ENCODE results near the gene NRXN3.

NRXN3 gene

DNA sequence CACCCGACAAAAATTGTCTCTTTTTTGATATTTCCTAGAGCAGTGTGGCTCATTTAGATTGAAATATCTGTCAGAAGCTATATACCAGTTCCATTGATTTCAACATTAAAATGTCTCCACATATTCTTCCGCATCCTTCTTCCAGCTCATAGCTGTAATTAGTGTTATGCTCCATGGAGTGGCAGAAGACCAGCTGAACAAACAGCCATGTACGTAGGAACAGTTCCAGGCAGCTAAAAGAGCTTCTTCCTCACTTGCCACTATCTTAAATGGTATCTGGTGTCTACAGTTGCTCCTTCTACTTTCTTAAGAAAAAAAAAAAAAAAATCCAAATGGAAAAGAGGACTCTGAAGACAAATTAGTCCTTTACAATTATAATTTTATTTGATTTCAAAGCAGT lies 1193.1 kb downstream of the NRXN3 start:
- no peak for DNase-seq (ENCODE audit: low spot score)

DNA sequence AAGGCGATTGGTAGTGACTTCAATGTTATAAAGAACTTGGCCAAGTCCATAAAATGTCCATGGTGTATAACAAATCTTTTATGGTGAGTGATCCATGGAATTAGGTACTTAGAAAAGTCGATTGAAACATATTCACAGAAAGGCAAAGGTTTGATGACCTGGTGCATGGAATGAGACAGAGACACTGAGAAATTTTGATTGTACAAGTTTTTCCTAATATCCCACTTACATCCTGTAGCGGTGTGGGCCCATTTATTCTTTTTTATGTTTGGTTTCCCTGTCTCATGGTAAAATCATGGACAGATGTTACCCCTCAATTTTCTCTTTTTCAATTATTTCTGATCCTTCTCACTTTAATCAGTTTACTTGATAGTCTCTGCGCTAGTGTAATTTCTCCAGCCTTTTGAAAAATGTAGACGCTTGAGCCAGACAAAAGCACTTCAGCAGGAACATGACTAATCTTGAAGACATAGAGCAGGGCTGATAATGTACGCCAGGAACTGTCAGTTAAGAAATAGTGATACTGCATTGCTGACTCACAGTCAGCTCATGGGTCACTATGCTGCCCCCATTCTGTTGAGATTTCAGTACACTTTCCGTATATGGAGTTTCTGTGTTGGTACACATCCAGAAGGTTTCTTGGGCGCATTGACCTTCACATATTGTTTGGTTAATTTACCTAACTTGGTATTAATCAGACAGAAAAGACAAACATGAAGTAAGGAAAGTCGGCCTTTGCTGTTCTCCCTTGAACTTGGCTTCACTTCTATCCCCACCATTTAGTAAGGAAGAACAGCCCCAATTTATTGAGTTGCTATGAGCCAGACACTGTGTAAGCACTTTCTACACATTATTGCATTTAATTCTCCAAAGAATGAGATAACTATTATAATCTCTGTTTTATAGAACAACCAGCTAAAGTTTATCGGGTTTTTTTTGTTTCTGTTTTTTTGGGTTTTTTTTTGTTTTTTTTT lies 1199.5 kb downstream of the NRXN3 start:
- DNase-seq (ENCODE audit: low spot score): no peak

DNA sequence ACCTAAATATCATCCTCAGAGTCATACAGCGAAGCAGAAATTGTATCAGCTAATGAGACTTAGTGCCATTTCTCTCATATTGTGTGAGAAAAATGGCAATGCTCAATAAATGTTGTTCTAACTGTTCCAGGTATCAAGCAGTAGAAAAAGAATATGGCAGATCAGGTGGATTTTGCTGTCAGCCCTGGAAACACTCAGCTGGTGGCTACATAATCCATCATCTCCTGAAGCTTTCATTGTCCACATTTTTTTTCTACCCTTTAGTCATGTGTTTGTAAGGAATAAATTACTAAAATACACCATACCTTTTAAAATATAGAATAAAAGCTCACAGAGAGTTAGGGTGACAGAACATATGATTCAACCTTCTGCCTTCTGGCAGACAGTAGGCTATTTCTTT lies 1200.8 kb downstream of the NRXN3 start:
- DNase-seq (ENCODE audit: low spot score): no peak

DNA sequence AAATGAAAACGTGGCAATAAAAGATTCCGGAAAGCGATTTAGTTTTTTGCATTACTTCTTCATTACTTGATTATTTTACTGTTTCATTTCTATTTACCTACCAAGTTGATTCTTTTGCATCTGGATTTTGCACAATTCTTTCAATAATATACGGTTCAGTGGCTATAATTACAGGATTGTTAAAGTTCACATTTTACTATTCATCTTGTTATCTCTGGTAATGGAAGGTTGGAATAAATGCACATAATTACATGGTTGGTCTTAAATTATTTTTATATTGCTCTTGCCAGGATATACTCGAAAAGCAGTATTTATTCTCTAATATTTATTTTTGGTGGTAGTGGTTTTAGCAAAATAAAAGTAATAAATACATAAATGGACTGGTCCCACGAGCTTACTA lies 1203.3 kb downstream of the NRXN3 start:
- DNase-seq (ENCODE audit: low spot score): no peak

DNA sequence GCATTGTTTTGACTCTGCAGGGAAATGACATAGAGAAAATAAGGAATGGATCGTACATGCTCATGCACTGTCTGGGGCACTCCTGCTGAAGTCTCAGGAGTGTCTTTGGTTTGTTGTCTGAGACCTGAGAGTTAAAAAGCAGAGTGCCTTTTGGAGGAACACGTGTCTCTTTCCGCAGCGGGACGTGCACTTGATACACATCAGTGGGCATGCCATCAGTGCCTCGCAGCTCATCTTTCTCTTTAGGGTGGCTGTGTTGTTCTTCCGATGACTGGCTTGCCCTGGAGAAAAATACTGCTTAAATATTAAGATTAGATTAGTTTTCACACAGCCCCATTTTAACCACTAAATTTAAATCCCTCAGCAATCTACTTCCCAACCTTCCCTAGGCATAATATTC lies 1205.2 kb downstream of the NRXN3 start:
- no peak for DNase-seq (ENCODE audit: low spot score)

DNA sequence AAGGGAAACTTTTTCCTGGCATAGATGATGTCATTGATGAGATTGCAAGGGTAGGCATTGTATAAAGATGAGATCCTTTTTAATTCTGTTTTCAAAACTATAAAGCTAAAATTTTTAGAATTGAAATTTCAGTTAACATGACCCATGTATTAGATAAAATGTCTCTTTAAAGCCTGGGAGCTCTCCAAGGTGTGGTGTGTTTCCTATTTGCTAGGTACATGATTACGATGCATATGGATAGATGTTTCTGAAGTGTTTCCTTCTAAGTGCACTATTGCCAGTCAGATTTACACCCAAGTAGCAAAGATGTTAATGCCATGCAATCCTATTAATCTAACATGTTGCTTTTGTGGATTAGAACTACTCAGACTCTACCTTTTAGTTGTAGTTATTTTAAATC lies 1206.4 kb downstream of the NRXN3 start:
- no peak for DNase-seq (ENCODE audit: low spot score)

DNA sequence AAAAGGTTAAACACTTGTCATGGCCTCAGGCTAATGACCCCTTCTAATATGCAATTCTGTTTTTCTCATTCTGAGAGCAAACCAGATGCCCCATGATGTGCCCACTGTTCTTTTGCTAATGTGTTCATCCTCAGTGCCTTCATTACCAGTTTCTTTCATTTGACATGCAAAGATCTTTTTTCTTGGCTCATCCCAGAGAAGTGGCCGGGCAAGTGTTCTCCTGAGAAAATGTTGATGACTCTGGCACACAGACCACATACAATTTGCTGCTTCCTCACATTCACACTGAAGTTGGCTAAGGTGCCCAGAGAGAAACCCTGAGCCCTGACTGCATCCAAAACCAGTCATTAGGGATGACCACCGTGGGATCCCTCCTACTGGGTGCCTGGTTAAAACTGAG lies 1207.8 kb downstream of the NRXN3 start:
- no peak for DNase-seq (ENCODE audit: low spot score)

DNA sequence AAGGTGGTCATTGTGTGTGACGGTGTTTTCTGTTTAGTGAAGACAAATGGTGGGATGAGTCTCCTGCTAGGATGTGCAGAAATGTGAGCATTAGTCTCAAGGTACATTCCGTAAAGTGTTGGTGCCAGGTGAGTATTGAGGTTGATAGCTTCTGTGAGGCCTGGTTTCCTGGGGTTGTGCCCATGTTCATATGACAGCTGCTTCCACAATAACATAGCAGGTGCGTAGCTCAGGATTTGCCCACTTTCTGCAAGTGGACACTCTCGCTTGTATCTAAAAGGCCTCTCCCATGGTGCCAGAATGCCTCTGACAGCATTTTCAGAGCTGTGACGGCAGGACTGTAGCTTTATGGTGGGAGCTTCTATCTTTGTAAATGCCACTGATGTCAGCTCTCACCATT lies 1209.1 kb downstream of the NRXN3 start:
- no peak for DNase-seq (ENCODE audit: low spot score)

DNA sequence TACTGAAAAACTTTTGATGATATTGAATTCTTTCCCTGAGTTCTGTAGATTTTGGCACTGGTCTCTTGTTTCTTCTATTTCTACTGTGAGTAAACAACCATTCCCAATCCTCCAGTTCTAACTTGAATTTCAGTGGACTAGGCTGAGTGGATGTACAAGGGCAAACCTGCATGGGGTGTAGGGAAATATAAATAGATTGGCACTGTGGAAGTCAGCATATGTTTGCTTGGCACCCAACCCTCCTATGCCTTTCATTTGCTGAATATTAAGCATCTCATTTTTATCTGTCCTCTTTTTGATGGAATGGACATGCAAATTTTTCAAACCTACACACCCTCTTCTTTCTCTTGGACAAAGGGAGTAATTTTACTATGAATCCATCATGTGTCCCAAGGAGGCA lies 1212.9 kb downstream of the NRXN3 start:
- no peak for DNase-seq (ENCODE audit: low spot score)

DNA sequence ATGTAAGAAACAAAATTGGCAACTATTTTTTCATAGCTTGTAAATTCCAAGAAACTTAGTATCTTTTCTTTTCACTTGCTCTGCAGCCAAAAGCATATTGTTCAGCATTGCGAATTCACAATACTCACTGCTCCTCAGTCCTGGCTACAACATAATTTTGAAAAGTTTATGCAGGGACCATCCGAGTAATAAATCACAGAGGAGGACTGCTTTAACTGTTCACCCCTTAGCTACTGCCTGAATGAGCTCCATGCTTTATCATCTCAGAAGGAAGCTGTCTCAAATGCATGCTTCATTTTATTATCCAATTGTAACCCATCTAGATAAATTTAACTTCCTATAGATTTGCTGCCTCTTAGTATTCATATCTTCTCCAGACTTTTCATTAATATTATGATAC lies 1213.3 kb downstream of the NRXN3 start:
- no peak for DNase-seq (ENCODE audit: low spot score)

DNA sequence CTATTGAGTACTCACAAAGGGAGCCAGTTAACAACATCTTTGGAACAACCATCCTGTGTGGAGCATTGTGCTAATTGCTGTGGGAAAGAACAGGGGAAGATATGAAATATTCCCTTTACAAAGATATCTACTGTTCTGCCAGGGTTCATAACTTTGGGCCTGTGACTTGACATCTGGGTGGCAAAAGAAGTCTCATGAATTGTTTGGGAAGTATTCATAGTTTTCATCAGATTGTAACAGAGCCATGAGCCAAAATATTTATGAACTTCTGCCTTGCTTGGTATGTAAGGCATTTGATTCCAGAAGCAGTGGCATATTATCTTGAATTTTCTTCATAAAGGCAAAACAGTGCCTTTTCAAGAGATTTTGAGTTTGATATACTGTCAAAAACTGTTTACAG lies 1224.9 kb downstream of the NRXN3 start:
- DNase-seq (ENCODE audit: low spot score): no peak

DNA sequence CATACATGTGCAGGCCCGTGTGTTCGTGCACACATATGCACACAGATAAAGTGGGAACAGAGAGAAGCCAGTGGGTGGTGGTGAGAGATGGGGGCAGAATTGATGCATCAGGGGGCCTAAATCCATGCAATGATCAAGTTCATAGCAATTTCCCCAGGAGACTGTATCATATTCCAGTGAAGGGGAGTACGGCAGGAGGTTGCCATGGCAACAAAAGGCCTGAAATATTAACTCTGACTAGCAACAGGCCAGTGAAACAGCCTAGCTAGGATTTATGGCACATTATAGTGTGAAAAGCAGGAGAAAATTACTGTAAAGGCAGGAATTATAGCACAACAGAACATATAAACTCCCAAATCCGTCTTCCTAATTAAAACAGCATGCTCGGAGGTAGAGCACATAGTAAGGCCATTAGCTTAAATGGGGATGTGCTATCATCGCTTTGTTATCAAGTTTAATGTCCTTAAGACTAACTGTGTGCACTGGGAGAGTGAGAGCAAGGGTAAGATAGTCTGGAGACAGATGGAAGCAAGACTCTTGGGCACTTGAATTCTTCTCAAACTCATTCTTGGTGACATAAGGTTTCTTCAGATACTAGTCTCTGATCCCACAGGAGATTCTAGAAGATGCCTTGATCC lies 1234.8 kb downstream of the NRXN3 start:
- DNase-seq (ENCODE audit: low spot score): no peak

DNA sequence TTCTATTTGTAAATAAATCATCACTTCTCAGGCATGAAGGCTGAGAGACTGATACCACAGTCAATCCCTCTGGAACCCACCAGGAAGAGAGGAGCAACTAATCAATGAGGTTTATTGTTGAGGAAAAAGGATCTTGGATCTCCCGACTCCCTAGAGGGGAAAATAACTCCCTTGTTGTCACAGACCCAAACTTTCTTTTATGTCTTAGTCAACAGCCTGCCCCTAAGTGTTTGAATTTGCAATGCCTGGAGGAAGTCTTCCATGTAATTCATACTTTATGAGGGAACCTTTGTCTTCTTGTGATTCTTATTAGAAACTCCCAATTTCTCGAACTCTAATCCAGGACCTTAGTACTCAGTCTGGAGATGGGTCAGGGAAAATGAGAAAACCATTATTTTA lies 1235.3 kb downstream of the NRXN3 start:
- no peak for DNase-seq (ENCODE audit: low spot score)

DNA sequence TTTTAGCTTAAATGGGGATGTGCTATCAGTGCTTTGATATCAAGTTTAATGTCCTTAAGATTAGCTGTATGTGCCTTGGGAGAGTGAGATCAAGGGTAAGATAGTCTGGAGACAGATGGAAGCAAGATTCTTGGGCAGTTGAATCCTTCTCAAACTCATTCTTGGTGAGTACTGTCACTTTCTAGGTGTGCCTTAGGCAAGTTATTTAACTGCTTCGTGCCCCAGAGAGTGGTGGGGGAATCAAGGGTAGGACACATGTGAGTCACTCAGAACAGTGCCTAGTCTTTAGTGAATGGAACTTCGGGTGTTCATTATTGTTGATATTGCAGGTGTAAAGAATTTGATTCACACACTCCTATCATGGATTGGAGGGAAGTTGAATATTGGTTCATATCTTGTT lies 1237.4 kb downstream of the NRXN3 start:
- DNase-seq (ENCODE audit: low spot score): no peak

DNA sequence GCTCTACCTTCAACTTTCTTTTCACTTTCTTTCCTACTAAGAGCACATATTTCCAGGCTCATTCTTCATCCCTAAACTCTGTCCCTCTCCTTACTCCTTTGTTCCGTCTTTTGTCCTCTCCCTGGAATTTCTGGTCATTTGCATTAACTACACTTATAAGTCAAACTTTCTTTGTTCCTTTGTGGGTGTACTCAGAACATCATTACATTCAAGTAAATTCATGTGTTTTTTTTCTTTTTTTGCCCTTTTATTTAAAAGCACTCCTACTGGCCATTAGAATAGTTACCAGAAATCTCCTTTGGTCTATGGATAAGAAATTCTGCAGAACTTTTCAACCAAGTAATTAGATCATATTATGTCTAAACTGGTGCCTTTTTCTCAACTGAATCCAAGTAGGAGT lies 1238.5 kb downstream of the NRXN3 start:
- no peak for DNase-seq (ENCODE audit: low spot score)

DNA sequence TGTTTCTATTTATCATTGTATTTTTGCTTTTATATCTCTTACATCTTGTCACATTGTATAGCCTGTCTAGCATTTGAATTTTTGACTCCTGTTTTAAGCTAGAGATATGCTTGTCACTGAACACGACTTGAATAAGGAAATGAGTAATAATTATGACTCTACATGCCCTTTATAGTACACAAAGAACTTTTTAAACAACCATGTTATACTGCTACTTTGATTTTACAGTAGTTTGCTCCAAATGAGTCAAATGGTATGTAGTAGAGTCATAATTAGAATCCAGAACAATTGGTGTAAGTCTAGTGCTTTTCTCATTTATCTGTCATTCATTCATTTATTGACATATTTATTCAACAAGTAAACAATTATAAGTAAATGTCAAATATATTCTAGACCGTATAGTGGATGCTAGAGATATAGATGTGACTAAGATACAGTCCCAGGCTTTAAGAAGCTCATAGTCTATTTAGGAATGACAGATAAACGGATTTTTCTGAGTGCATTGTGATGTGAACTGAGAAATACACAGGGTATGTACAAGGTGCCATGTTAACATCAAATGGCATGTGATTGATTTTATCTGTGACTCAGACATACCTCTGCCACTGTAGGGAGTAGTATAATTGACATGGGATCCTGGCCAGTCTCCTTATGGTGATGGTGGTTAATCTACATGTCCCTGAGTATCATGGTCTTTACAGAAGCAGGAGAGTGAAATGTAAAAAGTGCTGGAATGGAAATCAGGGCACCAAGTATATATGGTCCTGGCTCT lies 1241.4 kb downstream of the NRXN3 start:
- DNase-seq (ENCODE audit: low spot score): no peak

DNA sequence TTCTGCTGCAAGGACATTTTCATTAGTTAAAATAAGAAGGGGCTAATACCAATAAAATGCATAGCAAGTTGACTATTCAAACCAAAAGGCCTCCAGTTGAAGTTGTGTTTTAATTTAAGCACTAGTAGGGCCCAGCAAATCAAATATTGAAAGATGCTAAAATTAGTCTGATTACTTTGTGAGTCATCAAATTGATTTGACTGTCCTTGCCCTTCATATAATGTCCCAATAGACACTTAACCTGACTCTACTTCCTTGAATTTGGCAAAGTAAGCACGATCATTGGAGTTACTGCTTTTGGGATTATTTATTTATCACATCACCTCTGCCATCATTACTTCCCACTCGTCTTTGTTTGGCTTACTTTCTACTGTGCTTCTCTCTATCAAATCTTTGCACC lies 1242.6 kb downstream of the NRXN3 start:
- no peak for DNase-seq (ENCODE audit: low spot score)

DNA sequence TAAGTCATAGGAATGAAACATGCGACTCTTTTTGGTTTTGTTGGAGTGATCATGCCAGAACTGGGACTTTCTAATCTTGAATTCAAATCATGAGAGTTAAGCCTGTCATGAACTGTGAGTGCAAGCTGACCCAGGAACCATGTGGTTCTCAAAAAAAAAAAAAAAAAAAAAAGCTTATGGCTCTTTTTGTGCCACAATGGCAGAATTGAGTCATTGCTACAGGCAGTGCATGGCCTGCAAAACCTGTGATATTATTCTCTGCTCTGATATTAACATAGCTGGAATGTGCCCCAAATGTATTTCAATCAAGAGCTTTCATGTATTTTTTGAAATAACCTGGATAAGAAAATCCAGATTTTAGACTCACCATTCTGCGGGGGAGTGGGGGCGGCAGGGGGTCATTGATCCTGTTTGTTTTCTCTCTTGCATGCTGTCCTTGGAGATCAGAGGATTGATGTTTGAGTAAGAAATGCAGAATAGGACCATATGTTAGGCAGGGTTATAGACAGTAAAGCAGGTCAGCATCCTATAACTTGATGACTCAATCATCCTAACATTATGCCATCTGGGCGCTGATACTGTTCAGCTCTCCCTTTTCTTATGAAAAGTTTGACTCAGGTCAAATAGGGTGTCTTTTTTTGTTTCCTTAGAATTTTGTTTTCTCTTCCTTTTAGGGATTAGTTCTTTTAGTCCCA lies 1243.7 kb downstream of the NRXN3 start:
- DNase-seq (ENCODE audit: low spot score): no peak

DNA sequence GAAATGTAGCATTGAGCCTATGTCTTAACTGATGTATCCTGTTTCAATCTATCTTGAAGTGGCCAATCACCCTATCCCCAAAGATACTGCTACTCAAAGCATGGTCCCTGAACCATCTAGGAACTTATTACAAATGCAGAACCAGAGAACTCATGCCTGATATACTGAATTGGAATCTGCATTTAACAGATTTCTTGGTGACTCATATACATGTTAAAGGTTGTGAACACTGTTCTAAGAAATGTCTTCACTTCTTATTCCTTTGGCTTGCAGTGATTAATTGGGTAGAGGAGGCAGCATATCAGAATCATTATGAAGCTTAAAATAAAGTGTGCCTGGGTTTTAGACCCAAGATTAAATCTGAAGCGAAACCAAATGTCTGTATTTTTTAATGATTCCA lies 1245.6 kb downstream of the NRXN3 start:
- no peak for DNase-seq (ENCODE audit: low spot score)

DNA sequence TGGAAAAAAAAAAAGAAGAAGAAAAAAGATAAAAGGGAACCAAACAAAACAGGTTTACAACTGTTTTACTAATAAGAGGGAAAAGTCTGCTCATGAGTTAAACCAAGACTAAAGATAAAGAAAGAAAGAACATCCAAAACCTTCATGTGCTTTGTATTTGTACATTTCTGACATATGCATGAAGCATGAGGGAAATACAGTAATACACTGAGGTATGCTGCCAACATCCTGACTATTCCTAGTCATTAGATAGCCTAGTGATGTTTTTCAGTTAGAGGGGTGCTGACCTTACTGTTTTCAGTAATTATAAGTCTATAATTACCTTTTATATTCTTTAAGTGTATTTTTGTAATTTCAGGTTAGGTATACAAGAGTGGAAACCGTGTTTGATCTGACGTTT lies 1247.8 kb downstream of the NRXN3 start:
- no peak for DNase-seq (ENCODE audit: low spot score)

DNA sequence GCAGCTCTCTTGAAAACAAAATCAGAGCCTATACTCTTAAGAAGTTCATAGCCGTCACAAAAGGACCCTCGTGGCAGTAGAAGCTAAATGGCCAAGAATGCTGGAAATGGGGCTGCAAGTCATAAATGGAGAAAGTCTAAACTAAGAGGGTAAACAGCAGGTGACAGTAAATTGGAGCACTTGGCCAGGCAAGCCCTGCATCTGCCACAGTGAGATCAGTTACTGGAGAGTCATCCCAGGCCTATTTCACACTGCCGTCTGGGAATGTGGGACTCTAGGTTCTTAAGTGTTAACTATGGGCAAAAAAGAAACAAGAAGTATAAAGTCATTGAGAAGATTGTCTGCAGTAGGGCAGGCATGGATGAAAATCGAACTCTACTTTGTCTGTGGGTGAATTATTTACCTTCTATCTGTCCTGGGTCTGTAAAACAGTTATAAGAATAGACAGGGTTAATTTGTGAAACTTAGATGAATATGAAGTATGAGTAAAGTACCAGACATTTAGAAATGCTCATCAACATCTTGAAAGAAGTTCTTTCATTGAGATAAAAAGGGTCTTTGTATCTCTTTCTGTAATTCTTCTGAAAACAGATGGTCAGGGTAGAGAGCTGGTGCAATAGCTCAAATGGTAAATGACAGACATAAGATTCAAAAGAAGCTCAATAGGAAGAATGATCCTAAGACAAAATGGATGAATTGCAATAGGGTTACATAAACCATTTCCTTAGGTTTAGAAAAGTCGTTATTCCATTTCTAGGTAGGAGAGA lies 1248.7 kb downstream of the NRXN3 start:
- no peak for DNase-seq (ENCODE audit: low spot score)

All from HuH-7.5 (cell line).